HEK293 (cell line): ENCODE data around the gene MAP2.

ENCODE experiments used
- CTCF ChIA-PET: fragments of 350-600 bp; formaldehyde crosslinking; extraction: SDS; loops from one replicate; lab custom pipeline; 2021; ENCODE audit warnings: antibody characterized with exemption; lab: Yijun Ruan, JAX
- POLR2A ChIA-PET: fragments of 300-600 bp; formaldehyde crosslinking; extraction: SDS; loops from one replicate; lab custom pipeline; 2020; ENCODE audit warnings: antibody characterized with exemption, inconsistent platforms; lab: Yijun Ruan, JAX
- H3K27ac ChIP-seq: fragments of 200-500 bp; sonication (Bioruptor generic); 2 replicates; pipeline ENCODE4 v1.5.1; 2014; ENCODE audit warnings: low read depth, low read length, control low read depth, inconsistent platforms; ENCODE audit errors: extremely low read depth
- H3K36me3 ChIP-seq, 2 experiments: fragments of 200-500 bp in 1 of 2; sonication (Bioruptor generic) in 1 of 2; 1 replicate in 1 of 2; 2 replicates in 1 of 2; pipeline ENCODE4 v1.5.1; 2014 to 2017; ENCODE audit warnings: inconsistent platforms in 2 of 2, low read length in 2 of 2; ENCODE audit not compliant: control insufficient read depth in 2 of 2, insufficient read depth in 1 of 2
- H3K4me1 ChIP-seq: fragments of 200-500 bp; sonication (Bioruptor generic); 2 replicates; pipeline ENCODE4 v1.5.1; 2014; ENCODE audit warnings: mild to moderate bottlenecking, low read length, inconsistent platforms; ENCODE audit not compliant: control insufficient read depth, insufficient read depth
- H3K4me3 ChIP-seq: 2 replicates; pipeline ENCODE4 v1.5.1; 2011; ENCODE audit warnings: low read depth, mild to moderate bottlenecking, control low read depth, low read length, moderate library complexity
- H3K9me3 ChIP-seq: fragments of 200-500 bp; sonication (Bioruptor generic); 2 replicates; pipeline ENCODE4 v1.5.1; 2014; ENCODE audit warnings: low read depth, low read length, inconsistent platforms; ENCODE audit not compliant: control insufficient read depth, insufficient read depth
- AEBP2 ChIP-seq: fragments of 450-650 bp; formaldehyde crosslinking; IDR thresholded peaks from 2 replicates; pipeline ENCODE4 v1.5.1; 2016; ENCODE audit warnings: missing biosample characterization, missing genetic modification characterization, borderline replicate concordance
- KLF1 ChIP-seq: fragments of 450-650 bp; formaldehyde crosslinking; IDR thresholded peaks from 2 replicates; pipeline ENCODE4 v1.5.1; 2016; ENCODE audit warnings: missing biosample characterization, missing genetic modification characterization
- KLF17 ChIP-seq: fragments of 450-650 bp; formaldehyde crosslinking; IDR thresholded peaks from 2 replicates; pipeline ENCODE4 v1.5.1; 2016; ENCODE audit warnings: missing biosample characterization, missing genetic modification characterization
- KLF8 ChIP-seq: fragments of 450-650 bp; formaldehyde crosslinking; IDR thresholded peaks from 2 replicates; pipeline ENCODE4 v1.5.1; 2016; ENCODE audit warnings: missing biosample characterization, missing genetic modification characterization
- MYNN ChIP-seq: fragments of 450-650 bp; formaldehyde crosslinking; IDR thresholded peaks from 2 replicates; pipeline ENCODE4 v1.5.1; 2016; ENCODE audit warnings: missing biosample characterization, missing genetic modification characterization, borderline replicate concordance
- SALL2 ChIP-seq: fragments of 450-650 bp; formaldehyde crosslinking; IDR thresholded peaks from 2 replicates; pipeline ENCODE4 v1.5.0; 2017; ENCODE audit warnings: missing biosample characterization, mild to moderate bottlenecking, missing genetic modification characterization, borderline replicate concordance
- SCRT1 ChIP-seq: fragments of 450-650 bp; formaldehyde crosslinking; IDR thresholded peaks from 2 replicates; pipeline ENCODE4 v1.5.1; 2016; ENCODE audit warnings: missing biosample characterization, missing genetic modification characterization, borderline replicate concordance
- SP3 ChIP-seq: fragments of 450-650 bp; formaldehyde crosslinking; IDR thresholded peaks from 2 replicates; pipeline ENCODE4 v1.5.1; 2016; ENCODE audit warnings: missing biosample characterization, missing genetic modification characterization
- ZBTB7A ChIP-seq: fragments of 450-650 bp; formaldehyde crosslinking; IDR thresholded peaks from 2 replicates; pipeline ENCODE4 v1.5.1; 2016; ENCODE audit warnings: low read depth, missing biosample characterization, missing genetic modification characterization
- ZFHX2 ChIP-seq: fragments of 450-650 bp; formaldehyde crosslinking; conservative IDR thresholded peaks from 2 replicates; pipeline ENCODE4 v1.5.1; 2016; ENCODE audit warnings: missing biosample characterization, missing genetic modification characterization
- ZFP69B ChIP-seq: fragments of 450-650 bp; formaldehyde crosslinking; IDR thresholded peaks from 2 replicates; pipeline ENCODE4 v1.5.1; 2016; ENCODE audit warnings: missing biosample characterization, missing genetic modification characterization
- ZNF112 ChIP-seq: fragments of 450-650 bp; formaldehyde crosslinking; IDR thresholded peaks from 2 replicates; pipeline ENCODE4 v1.5.0; 2017; ENCODE audit warnings: missing biosample characterization, missing genetic modification characterization
- ZNF146 ChIP-seq: fragments of 450-650 bp; formaldehyde crosslinking; IDR thresholded peaks from 2 replicates; pipeline ENCODE4 v1.5.1; 2016; ENCODE audit warnings: missing biosample characterization, missing genetic modification characterization
- ZNF18 ChIP-seq: fragments of 450-650 bp; formaldehyde crosslinking; IDR thresholded peaks from 2 replicates; pipeline ENCODE4 v1.5.1; 2016; ENCODE audit warnings: missing biosample characterization, missing genetic modification characterization
- ZNF2 ChIP-seq: fragments of 450-650 bp; formaldehyde crosslinking; IDR thresholded peaks from 2 replicates; pipeline ENCODE4 v1.5.1; 2016; ENCODE audit warnings: missing biosample characterization, missing genetic modification characterization
- ZNF248 ChIP-seq: fragments of 450-650 bp; formaldehyde crosslinking; IDR thresholded peaks from 2 replicates; pipeline ENCODE4 v1.5.1; 2017; ENCODE audit warnings: missing biosample characterization, missing genetic modification characterization
- ZNF48 ChIP-seq: fragments of 450-650 bp; formaldehyde crosslinking; IDR thresholded peaks from 2 replicates; pipeline ENCODE4 v1.5.1; 2016; ENCODE audit warnings: missing biosample characterization, missing genetic modification characterization
- ZNF529 ChIP-seq: fragments of 450-650 bp; formaldehyde crosslinking; IDR thresholded peaks from 2 replicates; pipeline ENCODE4 v1.5.1; 2017; ENCODE audit warnings: missing genetic modification characterization, missing biosample characterization; ENCODE audit not compliant: insufficient replicate concordance
- ZNF571 ChIP-seq: fragments of 450-650 bp; formaldehyde crosslinking; IDR thresholded peaks from 2 replicates; pipeline ENCODE4 v1.5.0; 2017; ENCODE audit warnings: missing biosample characterization, missing genetic modification characterization
- ZNF596 ChIP-seq: fragments of 450-650 bp; IDR thresholded peaks from 2 replicates; pipeline ENCODE4 v1.5.0; 2018; ENCODE audit warnings: missing biosample characterization, mild to moderate bottlenecking, missing genetic modification characterization, moderate library complexity
- ZNF626 ChIP-seq: fragments of 450-650 bp; sonication (Bioruptor Pico); formaldehyde crosslinking; IDR thresholded peaks from 2 replicates; pipeline ENCODE4 v1.5.1; 2018; ENCODE audit warnings: missing biosample characterization, missing genetic modification characterization, inconsistent platforms
- ZNF660 ChIP-seq: fragments of 450-650 bp; IDR thresholded peaks from 2 replicates; pipeline ENCODE4 v1.5.1; 2018; ENCODE audit warnings: missing biosample characterization, mild to moderate bottlenecking, missing genetic modification characterization
- ZNF664 ChIP-seq: fragments of 450-650 bp; formaldehyde crosslinking; IDR thresholded peaks from 2 replicates; pipeline ENCODE4 v1.5.1; 2016; ENCODE audit warnings: missing biosample characterization, missing genetic modification characterization
- ZNF777 ChIP-seq: fragments of 450-650 bp; formaldehyde crosslinking; IDR thresholded peaks from 2 replicates; pipeline ENCODE4 v1.5.1; 2017; ENCODE audit warnings: missing biosample characterization, missing genetic modification characterization, borderline replicate concordance
- TF ChIP-seq, protein P1 (sequence below): fragments of 450-650 bp; formaldehyde crosslinking; IDR thresholded peaks from 2 replicates; pipeline ENCODE4 v1.5.1; 2016; ENCODE audit warnings: missing biosample characterization, missing genetic modification characterization, low read depth
- TF ChIP-seq, protein P2 (sequence below): fragments of 450-650 bp; formaldehyde crosslinking; IDR thresholded peaks from 2 replicates; pipeline ENCODE4 v1.5.1; 2016; ENCODE audit warnings: missing biosample characterization, missing genetic modification characterization

MAP2 gene

DNA sequence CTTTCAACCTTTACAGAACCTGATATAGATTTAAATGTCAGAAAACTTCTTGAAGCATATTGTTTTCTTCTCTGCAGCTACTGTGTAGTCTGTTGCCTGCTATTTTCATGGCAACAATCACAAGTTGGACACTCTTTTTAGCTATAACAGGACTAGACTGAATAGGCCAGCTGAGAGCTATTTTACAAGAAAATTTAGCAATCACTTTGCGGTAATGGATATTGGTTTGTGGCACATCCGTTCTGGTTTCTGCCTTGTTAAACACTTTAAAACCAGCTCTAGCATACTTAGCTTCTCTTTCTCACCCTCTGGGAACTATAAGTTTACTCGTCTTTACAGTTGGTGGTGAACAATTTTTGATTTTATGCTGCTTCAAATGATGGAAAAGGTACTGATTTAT, 125.7 kb downstream of the MAP2 start:
- TF ChIP-seq SALL2 (tag by site-specific recombination) (no peak), ZNF146 (tag by site-specific recombination) (no peak), KLF8 (no peak), ZNF18 (no peak), ZNF571 (tag by site-specific recombination) (no peak), ZNF626 (tag by site-specific recombination) (no peak), SP3 (no peak), ZBTB7A (tag by site-specific recombination) (no peak), ZNF112 (tag by site-specific recombination) (no peak), ZFP69B (tag by site-specific recombination) (no peak), ZNF48 (tag by site-specific recombination) (no peak)
- Histone ChIP-seq H3K4me1 (no peaks in the 10 kb centered on the region), H3K36me3 (no peaks in the 10 kb centered on the region), H3K4me3 (no peak overlapping the region), H3K27ac (no peak overlapping the region), H3K9me3 (no peaks in the 10 kb centered on the region)
- ChIA-PET CTCF (interaction anchor here (0.8 to 1.9 kb wide), 4 partner anchors 126 to 1154 kb away, joined by 3 to 6 read pairs (median 3); no protein-coding TSS in a partner anchor), POLR2A (no interaction called here)

DNA sequence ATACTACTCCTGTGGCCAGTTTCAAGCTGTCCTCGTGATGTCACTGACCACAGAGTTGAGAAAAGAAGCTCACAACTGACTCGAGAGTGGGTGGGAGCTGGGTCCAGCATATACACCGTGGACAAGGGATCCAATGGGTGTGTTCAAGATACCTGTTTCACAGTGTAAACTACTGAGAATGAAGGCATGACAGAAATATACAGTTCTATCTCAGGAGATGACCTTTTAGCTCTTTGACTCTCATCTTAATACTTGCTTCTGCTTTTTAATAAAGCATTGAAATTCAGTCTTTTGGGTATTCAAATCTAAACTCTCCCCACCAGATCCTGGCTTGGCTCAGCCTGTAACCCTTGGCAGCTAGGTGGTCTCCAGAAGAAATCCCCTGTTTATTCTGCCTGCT, 130.1 kb downstream of the MAP2 start:
- H3K36me3 ChIP-seq = no peaks in the 10 kb centered on the region
- H3K27ac ChIP-seq = no peak overlapping the region
- POLR2A ChIA-PET = no interaction called here
- no peaks in the 10 kb centered on the region for H3K4me1 ChIP-seq
- no peak overlapping the region for H3K4me3 ChIP-seq
- H3K9me3 ChIP-seq = no peaks in the 10 kb centered on the region
- CTCF ChIA-PET = interaction anchor here (0.6 to 4.0 kb wide), 5 partner anchors 130 to 1704 kb away, joined by 3 to 51 read pairs (median 4); partner anchors contain the start of gene MAP2
- TF ChIP-seq ZFHX2 (tag by site-specific recombination) (no peak), ZNF596 (tag by site-specific recombination) (no peak), ZNF777 (tag by site-specific recombination) (no peak), KLF17 (tag by site-specific recombination) (no peak), AEBP2 (tag by site-specific recombination) (no peak), SCRT1 (tag by site-specific recombination) (no peak), ZNF660 (tag by site-specific recombination) (no peak), KLF1 (tag by site-specific recombination) (no peak), ZNF529 (tag by site-specific recombination) (no peak), MYNN (no peak), ZNF664 (tag by site-specific recombination) (no peak), ZNF248 (tag by site-specific recombination) (no peak), ZNF2 (tag by site-specific recombination) (no peak)
- TF ChIP-seq, protein P1, sequence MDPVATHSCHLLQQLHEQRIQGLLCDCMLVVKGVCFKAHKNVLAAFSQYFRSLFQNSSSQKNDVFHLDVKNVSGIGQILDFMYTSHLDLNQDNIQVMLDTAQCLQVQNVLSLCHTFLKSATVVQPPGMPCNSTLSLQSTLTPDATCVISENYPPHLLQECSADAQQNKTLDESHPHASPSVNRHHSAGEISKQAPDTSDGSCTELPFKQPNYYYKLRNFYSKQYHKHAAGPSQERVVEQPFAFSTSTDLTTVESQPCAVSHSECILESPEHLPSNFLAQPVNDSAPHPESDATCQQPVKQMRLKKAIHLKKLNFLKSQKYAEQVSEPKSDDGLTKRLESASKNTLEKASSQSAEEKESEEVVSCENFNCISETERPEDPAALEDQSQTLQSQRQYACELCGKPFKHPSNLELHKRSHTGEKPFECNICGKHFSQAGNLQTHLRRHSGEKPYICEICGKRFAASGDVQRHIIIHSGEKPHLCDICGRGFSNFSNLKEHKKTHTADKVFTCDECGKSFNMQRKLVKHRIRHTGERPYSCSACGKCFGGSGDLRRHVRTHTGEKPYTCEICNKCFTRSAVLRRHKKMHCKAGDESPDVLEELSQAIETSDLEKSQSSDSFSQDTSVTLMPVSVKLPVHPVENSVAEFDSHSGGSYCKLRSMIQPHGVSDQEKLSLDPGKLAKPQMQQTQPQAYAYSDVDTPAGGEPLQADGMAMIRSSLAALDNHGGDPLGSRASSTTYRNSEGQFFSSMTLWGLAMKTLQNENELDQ (tag by site-specific recombination) = no peak
- TF ChIP-seq, protein P2, sequence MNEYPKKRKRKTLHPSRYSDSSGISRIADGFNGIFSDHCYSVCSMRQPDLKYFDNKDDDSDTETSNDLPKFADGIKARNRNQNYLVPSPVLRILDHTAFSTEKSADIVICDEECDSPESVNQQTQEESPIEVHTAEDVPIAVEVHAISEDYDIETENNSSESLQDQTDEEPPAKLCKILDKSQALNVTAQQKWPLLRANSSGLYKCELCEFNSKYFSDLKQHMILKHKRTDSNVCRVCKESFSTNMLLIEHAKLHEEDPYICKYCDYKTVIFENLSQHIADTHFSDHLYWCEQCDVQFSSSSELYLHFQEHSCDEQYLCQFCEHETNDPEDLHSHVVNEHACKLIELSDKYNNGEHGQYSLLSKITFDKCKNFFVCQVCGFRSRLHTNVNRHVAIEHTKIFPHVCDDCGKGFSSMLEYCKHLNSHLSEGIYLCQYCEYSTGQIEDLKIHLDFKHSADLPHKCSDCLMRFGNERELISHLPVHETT = no peak
